Measurements from ENCODE around the gene KASH5.
"Not testable (repeated sequence)": the region's sequence is repeated elsewhere in the genome, so short reads cannot be mapped to it uniquely, and the experiment has no call there.

DNA sequence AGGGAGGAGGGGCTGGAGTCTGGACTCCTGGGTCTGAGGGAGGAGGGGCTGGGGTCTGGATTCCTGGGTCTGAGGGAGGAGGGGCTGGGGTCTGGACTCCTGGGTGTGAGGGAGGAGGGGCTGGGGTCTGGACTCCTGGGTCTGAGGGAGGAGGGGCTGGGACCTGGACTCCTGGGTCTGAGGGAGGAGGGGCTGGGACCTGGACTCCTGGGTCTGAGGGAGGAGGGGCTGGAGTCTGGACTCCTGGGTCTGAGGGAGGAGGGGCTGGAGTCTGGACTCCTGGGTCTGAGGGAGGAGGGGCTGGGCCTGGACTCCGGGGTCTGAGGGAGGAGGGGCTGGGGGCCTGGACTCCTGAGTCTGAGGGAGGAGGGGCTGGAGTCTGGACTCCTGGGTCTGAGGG, 73.1 kb downstream of the KASH5 start:
- TF ChIP-seq, protein P1, sequence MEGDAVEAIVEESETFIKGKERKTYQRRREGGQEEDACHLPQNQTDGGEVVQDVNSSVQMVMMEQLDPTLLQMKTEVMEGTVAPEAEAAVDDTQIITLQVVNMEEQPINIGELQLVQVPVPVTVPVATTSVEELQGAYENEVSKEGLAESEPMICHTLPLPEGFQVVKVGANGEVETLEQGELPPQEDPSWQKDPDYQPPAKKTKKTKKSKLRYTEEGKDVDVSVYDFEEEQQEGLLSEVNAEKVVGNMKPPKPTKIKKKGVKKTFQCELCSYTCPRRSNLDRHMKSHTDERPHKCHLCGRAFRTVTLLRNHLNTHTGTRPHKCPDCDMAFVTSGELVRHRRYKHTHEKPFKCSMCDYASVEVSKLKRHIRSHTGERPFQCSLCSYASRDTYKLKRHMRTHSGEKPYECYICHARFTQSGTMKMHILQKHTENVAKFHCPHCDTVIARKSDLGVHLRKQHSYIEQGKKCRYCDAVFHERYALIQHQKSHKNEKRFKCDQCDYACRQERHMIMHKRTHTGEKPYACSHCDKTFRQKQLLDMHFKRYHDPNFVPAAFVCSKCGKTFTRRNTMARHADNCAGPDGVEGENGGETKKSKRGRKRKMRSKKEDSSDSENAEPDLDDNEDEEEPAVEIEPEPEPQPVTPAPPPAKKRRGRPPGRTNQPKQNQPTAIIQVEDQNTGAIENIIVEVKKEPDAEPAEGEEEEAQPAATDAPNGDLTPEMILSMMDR (IDR thresholded peaks at IDR 0.05): not testable (repeated sequence)
- TF ChIP-seq, protein P2, sequence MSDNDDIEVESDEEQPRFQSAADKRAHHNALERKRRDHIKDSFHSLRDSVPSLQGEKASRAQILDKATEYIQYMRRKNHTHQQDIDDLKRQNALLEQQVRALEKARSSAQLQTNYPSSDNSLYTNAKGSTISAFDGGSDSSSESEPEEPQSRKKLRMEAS (IDR thresholded peaks at IDR 0.05): not testable (repeated sequence)
- not testable (repeated sequence) for TF ChIP-seq JUNB (IDR thresholded peaks at IDR 0.05)

Data from A549 (cell line).